Measurements from ENCODE around the gene YWHAB.
"Not testable (repeated sequence)": the region's sequence is repeated elsewhere in the genome, so short reads cannot be mapped to it uniquely, and the experiment has no call there.

The YWHAB gene

DNA sequence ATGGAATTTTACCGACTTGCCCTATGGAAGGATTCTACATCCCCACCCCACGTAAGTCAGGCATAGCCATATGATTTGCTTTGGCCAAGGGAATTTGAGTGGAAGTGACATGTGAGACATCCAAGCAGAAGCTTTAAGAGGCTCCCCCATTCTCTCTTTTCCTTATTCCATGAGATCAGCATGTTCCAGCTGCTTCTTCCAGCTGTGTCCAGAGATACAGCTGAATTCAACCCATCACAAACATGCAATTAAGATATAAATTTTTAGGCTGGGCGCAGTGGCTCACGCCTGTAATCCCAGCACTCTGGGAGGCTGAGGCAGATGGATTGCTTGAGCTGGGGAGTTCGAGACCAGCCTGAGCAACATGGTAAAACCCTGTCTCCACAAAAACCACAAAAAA is 16.0 kb upstream of the YWHAB start:
- DNase-seq: no peak

GRCh38 chr20:44882360-44882759 is 3.1 kb upstream of the YWHAB start:
- not testable (repeated sequence) for DNase-seq

- no peak for DNase-seq
Observed at GRCh38 chr20:44883214-44883902, 2.1 kb upstream of the YWHAB start.

DNA sequence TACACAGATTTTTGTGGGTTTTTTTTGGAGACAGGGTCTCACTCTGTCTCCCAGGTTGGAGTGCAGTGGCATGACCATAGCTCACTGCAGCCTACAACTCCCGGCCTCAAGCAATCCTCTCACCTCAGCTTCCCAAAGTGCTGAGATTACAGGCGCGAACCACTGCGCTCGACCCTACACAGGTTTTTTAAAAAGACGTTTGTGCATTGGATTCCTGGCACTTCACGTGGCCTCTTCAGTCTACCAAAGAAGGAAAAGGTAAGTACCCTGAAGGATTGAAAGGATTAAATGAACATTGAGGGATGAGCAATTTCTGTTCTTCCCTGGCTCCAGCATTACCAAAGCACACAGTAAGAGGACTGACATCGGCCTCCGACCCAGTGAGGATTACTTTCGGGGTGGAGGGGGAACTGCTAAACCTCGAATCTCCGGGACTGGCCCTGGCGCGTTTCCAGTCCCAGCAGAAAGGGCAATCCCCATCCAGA is 556 bp upstream of the YWHAB start:
- DNase-seq: no peak

DNA sequence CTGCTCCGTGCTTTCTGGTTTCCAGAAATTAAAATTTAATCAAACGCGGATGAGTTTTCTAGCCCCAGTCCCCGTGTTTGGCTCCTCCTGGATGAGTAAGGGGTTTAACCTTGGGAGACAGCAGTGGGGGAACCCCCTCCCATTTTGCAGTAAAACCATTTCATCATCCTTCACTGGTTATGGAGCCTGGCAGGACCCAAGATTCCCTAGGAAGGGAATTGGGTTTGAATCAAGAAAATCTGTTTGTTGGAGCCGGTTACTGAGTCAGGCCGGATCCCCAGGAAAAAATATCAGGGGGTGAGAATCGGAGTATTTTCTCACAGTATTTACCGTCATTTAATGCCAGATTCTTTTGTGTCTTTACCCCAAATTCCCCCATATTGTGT is 754 bp downstream of the YWHAB start:
- DNase-seq: no peak

GRCh38 chr20:44886828-44887227 is 1.3 kb downstream of the YWHAB start:
- no peak for DNase-seq

GRCh38 chr20:44887466-44887865 is 2.0 kb downstream of the YWHAB start:
- DNase-seq: no peak

- DNase-seq: peak; percentile 36
Observed at GRCh38 chr20:44888226-44889103, 3.0 kb downstream of the YWHAB start.

DNA sequence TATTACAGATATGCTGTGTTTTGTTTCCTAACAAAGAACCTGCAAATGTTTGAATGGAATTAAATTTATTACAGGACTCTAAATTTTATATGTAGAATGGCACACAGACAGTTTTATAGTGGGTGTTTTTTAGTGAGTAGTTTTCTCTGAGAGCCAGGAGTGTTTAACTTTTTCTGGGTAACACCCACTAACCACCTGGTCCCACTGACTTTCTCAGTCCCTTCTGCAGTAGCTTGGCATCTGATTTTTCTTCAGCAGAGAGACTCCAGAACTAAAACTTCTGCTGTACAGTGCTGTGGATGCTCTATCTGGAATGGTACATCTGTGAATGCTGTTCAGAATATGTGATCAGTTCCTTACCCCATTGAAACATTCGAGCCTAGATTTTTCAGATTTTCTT is 6.3 kb downstream of the YWHAB start:
- DNase-seq: no peak

DNA sequence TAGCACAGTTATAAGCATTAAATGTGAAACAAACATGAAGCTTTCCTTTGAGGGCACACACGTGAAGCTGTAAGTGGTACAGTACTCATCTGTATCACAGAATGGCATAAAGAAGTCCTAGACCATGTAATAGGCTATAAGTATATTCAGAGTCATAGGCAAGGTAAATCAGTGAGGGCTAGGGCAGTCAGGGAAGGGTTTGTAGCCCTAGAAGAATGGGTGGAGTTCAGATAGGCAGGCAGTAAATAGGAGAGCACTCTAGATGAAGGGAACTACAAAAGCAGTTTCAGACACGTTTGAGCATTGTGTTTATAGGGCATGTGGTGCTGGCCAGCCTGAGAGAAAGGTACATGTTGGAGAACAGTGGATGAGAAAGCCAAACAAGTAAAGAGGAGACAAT is 9.5 kb downstream of the YWHAB start:
- no peak for DNase-seq

GRCh38 chr20:44896583-44896982 is 11.1 kb downstream of the YWHAB start:
- DNase-seq: no peak

- no peak for DNase-seq
Observed at GRCh38 chr20:44897133-44897532, 11.6 kb downstream of the YWHAB start.

- DNase-seq: no peak
Observed at GRCh38 chr20:44900231-44900854, 14.8 kb downstream of the YWHAB start.

DNA sequence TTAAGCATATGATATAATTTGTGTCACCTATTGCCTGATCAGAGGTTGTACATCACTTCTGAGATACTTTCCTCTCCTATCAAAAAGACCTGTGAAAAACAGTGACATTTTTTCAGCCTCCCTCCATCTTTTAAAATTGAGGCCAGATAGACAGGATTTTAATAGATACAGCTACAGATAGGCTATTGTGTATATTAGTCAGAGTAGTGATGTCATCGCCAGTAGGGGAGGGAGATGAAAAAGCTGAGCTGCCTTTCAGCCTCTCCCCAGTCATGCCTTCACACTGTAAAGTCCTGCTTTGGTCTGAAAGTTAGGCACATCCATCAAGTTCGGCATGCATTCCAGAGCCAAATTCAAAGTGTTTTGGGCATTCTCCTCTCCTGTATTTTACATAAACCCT is 16.5 kb downstream of the YWHAB start:
- no peak for DNase-seq

DNA sequence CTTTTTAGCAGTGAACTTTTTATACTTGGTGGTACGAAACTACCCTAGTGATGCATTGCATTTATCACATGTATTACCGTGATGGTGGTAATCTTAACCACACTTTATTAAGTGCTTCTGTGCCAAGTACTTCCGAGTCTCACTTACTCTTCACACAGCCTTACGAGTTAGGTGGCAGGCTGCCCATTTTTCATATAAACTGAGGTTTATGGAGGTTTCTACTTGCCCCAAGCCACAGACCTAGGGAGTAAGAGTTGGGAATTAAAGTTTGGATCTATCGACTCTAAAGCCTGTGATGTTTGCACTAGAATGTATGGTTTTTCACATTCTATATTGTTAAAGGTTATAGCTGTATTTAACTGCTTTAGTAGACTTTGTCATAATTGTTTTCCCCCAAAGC is 18.9 kb downstream of the YWHAB start:
- DNase-seq: no peak

GRCh38 chr20:44908987-44909871 is 23.7 kb downstream of the YWHAB start:
- no peak for DNase-seq

DNA sequence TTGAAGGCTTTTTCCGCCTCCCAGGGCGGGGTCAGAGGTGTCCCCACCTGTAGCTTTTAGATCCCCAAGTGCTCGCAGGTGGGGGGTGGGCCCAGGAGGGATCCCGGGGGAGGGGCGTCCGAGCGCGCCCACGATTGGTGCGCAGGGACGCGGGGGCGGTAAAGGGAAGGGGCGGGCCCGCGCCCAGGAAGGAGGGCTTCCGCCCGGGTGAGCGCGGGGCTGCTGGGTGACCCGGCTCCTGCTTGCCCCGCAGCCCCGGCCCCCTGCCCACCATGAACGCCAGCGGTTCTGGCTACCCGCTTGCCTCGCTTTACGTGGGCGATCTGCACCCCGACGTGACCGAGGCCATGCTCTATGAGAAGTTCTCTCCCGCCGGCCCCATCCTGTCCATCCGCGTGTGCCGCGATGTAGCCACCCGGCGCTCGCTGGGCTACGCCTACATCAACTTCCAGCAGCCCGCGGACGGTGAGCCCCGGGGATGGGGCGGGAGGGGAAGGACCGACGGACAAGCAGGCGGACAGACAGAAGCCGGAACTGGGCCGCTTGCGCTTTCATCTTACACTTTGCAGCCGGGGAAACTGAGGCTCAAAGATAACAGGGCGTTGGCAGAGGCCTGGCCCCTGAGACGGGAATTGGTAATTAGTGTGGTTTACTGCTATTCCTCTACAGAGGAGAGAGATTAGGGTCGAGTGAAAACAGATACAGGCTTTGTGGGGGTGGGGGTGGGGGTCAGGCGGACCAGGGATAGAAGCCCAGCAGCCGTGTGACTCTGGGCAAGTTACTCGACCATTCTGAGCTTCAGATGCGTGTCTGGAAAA is 24.6 kb downstream of the YWHAB start, which contains the start of gene PABPC1L:
TSS of gene PABPC1L (plus strand) at position 189 of the 818 bp plus-strand sequence. CDS start at position 273, 84 bp downstream.
- DNase-seq: peak; percentile 81

DNA sequence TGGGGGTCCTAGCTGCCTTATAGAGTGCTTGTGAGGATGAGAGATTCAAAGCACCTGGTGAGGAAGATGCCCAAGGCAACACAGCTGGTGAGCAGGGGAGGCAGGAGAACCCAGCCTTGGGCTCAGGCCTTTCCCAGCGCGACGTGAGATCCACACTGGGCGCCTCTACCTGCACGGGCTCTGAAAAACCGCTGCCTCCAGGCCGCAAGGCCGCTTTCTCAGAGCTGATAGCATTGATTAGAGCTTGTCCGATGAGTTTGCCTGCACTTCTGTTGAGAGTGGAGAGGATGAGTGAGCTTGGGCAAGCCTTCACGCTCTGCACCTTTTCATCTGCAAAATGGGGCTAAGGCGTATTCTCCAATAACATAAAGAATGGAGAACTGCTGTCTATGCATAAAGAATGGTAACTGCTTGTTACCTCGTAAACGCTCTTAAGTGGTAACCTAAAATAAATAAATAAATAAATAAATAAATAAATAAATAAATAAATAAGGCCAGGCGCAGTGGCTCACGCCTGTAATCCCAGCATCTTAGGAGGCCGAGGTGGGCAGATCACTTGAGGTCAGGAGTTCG is 25.3 kb downstream of the YWHAB start:
- DNase-seq: no peak

- peak; percentile 55 for DNase-seq
Observed at GRCh38 chr20:44911264-44911921, 25.9 kb downstream of the YWHAB start.

- no peak for DNase-seq
Observed at GRCh38 chr20:44912189-44912588, 26.7 kb downstream of the YWHAB start.

DNA sequence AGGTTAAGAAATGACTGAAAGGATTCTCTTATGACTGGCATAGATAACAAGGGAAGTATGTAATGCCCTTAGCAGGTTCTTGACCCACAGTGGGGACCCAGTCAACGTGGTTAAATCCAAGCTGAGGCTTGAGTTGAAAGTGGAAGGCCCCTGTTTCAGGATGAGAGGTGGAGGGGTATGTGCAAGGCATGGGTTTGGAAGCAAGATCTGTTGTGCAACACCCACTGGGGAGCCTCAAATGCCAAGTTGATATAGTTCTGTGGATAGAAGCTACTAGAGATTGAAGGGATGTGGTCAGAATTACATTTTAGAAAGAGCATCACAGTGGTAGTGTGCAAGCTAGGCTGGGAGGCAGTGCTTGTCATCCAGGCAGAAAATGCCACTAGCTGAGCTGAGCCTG is 29.4 kb downstream of the YWHAB start:
- no peak for DNase-seq

Measured in CD4-positive, alpha-beta T cell treated with Interleukin-17A for 1 hour (primary cell).